HG03139 (cell line): ENCODE results near the gene CLDN3.
A peak's percentile ranks its signal among the peaks of the same experiment; 100 is the strongest.

Source experiments
- ATAC-seq: cut with Tn5 transposase; IDR thresholded peaks from one replicate; pipeline ENCODE4 v1.9.1; 2021; ENCODE audit not compliant: unreplicated experiment

Gene CLDN3

GRCh38 chr7:73773700-73774517 is 3.8 kb upstream of the CLDN3 start:
- ATAC-seq = no peak

- no peak for ATAC-seq
Observed at GRCh38 chr7:73770860-73771670, 995 bp upstream of the CLDN3 start.

- no peak for ATAC-seq
Observed at GRCh38 chr7:73769481-73770001, 529 bp downstream of the CLDN3 start.

GRCh38 chr7:73768641-73769480 is 1.2 kb downstream of the CLDN3 start:
- ATAC-seq = no peak

- ATAC-seq = no peak
Observed at GRCh38 chr7:73766556-73767229, 3.4 kb downstream of the CLDN3 start.

- no peak for ATAC-seq
Observed at GRCh38 chr7:73762659-73762999, 7.4 kb downstream of the CLDN3 start.

GRCh38 chr7:73761854-73762658 is 8.0 kb downstream of the CLDN3 start:
- ATAC-seq = no peak

GRCh38 chr7:73758581-73759138 is 11.4 kb downstream of the CLDN3 start:
- no peak for ATAC-seq

GRCh38 chr7:73749931-73750776 is 19.9 kb downstream of the CLDN3 start:
- ATAC-seq = no peak

GRCh38 chr7:73746378-73746777 is 23.7 kb downstream of the CLDN3 start:
- no peak for ATAC-seq

- no peak for ATAC-seq
Observed at GRCh38 chr7:73742753-73743641, 27.1 kb downstream of the CLDN3 start.

- ATAC-seq = no peak
Observed at GRCh38 chr7:73742338-73742752, 27.7 kb downstream of the CLDN3 start.

GRCh38 chr7:73741600-73741999 is 28.5 kb downstream of the CLDN3 start:
- ATAC-seq = no peak

GRCh38 chr7:73740771-73741170 is 29.3 kb downstream of the CLDN3 start:
- ATAC-seq = no peak

GRCh38 chr7:73740212-73740611 is 29.9 kb downstream of the CLDN3 start:
- no peak for ATAC-seq

- no peak for ATAC-seq
Observed at GRCh38 chr7:73739387-73739767, 30.7 kb downstream of the CLDN3 start.

GRCh38 chr7:73738612-73739386 is 31.3 kb downstream of the CLDN3 start, which contains the start of gene ABHD11:
Gene ABHD11 (minus strand): TSS chr7:73738802. CDS start chr7:73738770, 32 bp downstream.
- ATAC-seq = peak; percentile 64
